Osteoblast (primary cell): Measurements from ENCODE around the gene HHEX. TPM values are rescaled to one million over a fixed set of nuclear protein-coding genes. Genes with fewer than 3 reads are reported as not detected.

ENCODE experiments used
- DNase-seq: peaks from one replicate; pipeline ENCODE4 v3.0.0; 2011; ENCODE audit warnings: low spot score, mixed read lengths; ENCODE audit not compliant: insufficient read length; ENCODE audit errors: missing footprints
- H2AFZ ChIP-seq: 2 replicates; pipeline ENCODE4 v1.6.0; 2011; ENCODE audit warnings: mild to moderate bottlenecking, low read length
- H3K27ac ChIP-seq: 2 replicates; pipeline ENCODE4 v1.5.1; 2011; ENCODE audit warnings: mild to moderate bottlenecking, low read depth, low read length, moderate library complexity
- H3K27me3 ChIP-seq: 2 replicates; pipeline ENCODE4 v1.6.0; 2012; ENCODE audit warnings: mild to moderate bottlenecking, control low read depth, inconsistent platforms, low read length, moderate library complexity; ENCODE audit not compliant: insufficient read depth
- H3K36me3 ChIP-seq: 2 replicates; pipeline ENCODE4 v1.5.1; 2011; ENCODE audit warnings: mild to moderate bottlenecking, low read length, control low read depth, moderate library complexity; ENCODE audit not compliant: insufficient read depth
- H3K4me1 ChIP-seq: 2 replicates; pipeline ENCODE4 v1.5.1; 2011; ENCODE audit warnings: mild to moderate bottlenecking, low read length, control low read depth, moderate library complexity; ENCODE audit not compliant: insufficient read depth
- H3K4me2 ChIP-seq: 2 replicates; pipeline ENCODE4 v1.6.0; 2011; ENCODE audit warnings: mild to moderate bottlenecking, low read length; ENCODE audit not compliant: insufficient read depth
- H3K4me3 ChIP-seq: fragments of 200-600 bp; sonication (generic); 3 replicates; pipeline ENCODE4 v1.5.1; 2012; ENCODE audit warnings: mild to moderate bottlenecking, low read length, inconsistent platforms; ENCODE audit not compliant: insufficient read depth
- H3K79me2 ChIP-seq: 2 replicates; pipeline ENCODE4 v1.6.0; 2012; ENCODE audit warnings: mild to moderate bottlenecking, low read length, control low read depth, inconsistent platforms; ENCODE audit not compliant: insufficient read depth
- H3K9me3 ChIP-seq: 2 replicates; pipeline ENCODE4 v1.5.1; 2011; ENCODE audit warnings: low read depth, low read length, control low read depth
- H4K20me1 ChIP-seq: 2 replicates; pipeline ENCODE4 v1.6.0; 2012; ENCODE audit warnings: mild to moderate bottlenecking, low read length, control low read depth; ENCODE audit not compliant: insufficient read depth
- CTCF ChIP-seq: IDR thresholded peaks from 2 replicates; pipeline ENCODE4 v1.5.1; 2011; ENCODE audit warnings: mild to moderate bottlenecking, low read depth, low read length, moderate library complexity; ENCODE audit errors: extremely low read depth
- total RNA-seq: library from RNA; depleted of rRNA; stranded (reverse); fragments of >200 nt; gene quantifications from 2 replicates; pipeline ENCODE4 v1.2.3, GENCODE V29; 2012

HHEX gene
- total RNA-seq, 1 donor, result 0.36 TPM

GRCh38 chr10:92690211-92690914, 608 bp downstream of the HHEX start:
- peak overlapping the region; percentile 89 for H2AFZ ChIP-seq
- peak overlapping the region; percentile 71 for H3K4me2 ChIP-seq
- no peak overlapping the region for H3K27ac ChIP-seq
- peak; percentile 96 for DNase-seq
- peak overlapping the region; percentile 83 for H3K4me3 ChIP-seq
- H4K20me1 ChIP-seq, result no peaks in the 10 kb centered on the region
- peaks cover under 1% of the 10 kb centered on the region for H3K9me3 ChIP-seq
- no peaks in the 10 kb centered on the region for H3K36me3 ChIP-seq
- TF ChIP-seq CTCF, result no peak
- H3K79me2 ChIP-seq, result no peaks in the 10 kb centered on the region
- H3K27me3 ChIP-seq, result no peaks in the 10 kb centered on the region
- no peaks in the 10 kb centered on the region for H3K4me1 ChIP-seq

- H3K9me3 ChIP-seq, result no peaks in the 10 kb centered on the region
- no peaks in the 10 kb centered on the region for H3K36me3 ChIP-seq
- no peak overlapping the region for H3K27ac ChIP-seq
- no peaks in the 10 kb centered on the region for H4K20me1 ChIP-seq
- H3K27me3 ChIP-seq, result no peaks in the 10 kb centered on the region
- H2AFZ ChIP-seq, result no peak overlapping the region
- peak overlapping the region; percentile 71 for H3K4me2 ChIP-seq
- peak overlapping the region; percentile 83 for H3K4me3 ChIP-seq
- peak; percentile 2 for DNase-seq
- no peaks in the 10 kb centered on the region for H3K79me2 ChIP-seq
- TF ChIP-seq CTCF, result no peak
- no peaks in the 10 kb centered on the region for H3K4me1 ChIP-seq
These were observed 1.3 kb downstream of the HHEX start for GRCh38 chr10:92690915-92691590.

GRCh38 chr10:92691591-92692079, 1.9 kb downstream of the HHEX start:
- H3K4me2 ChIP-seq, result no peak overlapping the region
- no peak overlapping the region for H3K4me3 ChIP-seq
- no peaks in the 10 kb centered on the region for H3K79me2 ChIP-seq
- H3K27ac ChIP-seq, result no peak overlapping the region
- H4K20me1 ChIP-seq, result no peaks in the 10 kb centered on the region
- H3K4me1 ChIP-seq, result no peaks in the 10 kb centered on the region
- H3K27me3 ChIP-seq, result no peaks in the 10 kb centered on the region
- H2AFZ ChIP-seq, result no peak overlapping the region
- no peaks in the 10 kb centered on the region for H3K9me3 ChIP-seq
- TF ChIP-seq CTCF, result no peak
- peak; percentile 68 for DNase-seq
- no peaks in the 10 kb centered on the region for H3K36me3 ChIP-seq

- Histone ChIP-seq H2AFZ (no peak overlapping the region), H3K9me3 (no peaks in the 10 kb centered on the region), H3K4me1 (no peaks in the 10 kb centered on the region), H3K27ac (no peak overlapping the region), H3K27me3 (no peaks in the 10 kb centered on the region), H3K36me3 (no peaks in the 10 kb centered on the region), H3K4me2 (no peak overlapping the region), H3K79me2 (no peaks in the 10 kb centered on the region), H3K4me3 (no peak overlapping the region), H4K20me1 (no peaks in the 10 kb centered on the region)
- no peak for TF ChIP-seq CTCF
- no peak for DNase-seq
These were observed 2.4 kb downstream of the HHEX start for GRCh38 chr10:92692080-92692671.
